GM21737 (cell line): ENCODE results near the gene FLT3LG.

ENCODE experiments used
- ATAC-seq: cut with Tn5 transposase; IDR thresholded peaks from one replicate; pipeline ENCODE4 v1.9.1; 2021; ENCODE audit warnings: mild to moderate bottlenecking, moderate library complexity; ENCODE audit not compliant: unreplicated experiment

Gene FLT3LG

DNA sequence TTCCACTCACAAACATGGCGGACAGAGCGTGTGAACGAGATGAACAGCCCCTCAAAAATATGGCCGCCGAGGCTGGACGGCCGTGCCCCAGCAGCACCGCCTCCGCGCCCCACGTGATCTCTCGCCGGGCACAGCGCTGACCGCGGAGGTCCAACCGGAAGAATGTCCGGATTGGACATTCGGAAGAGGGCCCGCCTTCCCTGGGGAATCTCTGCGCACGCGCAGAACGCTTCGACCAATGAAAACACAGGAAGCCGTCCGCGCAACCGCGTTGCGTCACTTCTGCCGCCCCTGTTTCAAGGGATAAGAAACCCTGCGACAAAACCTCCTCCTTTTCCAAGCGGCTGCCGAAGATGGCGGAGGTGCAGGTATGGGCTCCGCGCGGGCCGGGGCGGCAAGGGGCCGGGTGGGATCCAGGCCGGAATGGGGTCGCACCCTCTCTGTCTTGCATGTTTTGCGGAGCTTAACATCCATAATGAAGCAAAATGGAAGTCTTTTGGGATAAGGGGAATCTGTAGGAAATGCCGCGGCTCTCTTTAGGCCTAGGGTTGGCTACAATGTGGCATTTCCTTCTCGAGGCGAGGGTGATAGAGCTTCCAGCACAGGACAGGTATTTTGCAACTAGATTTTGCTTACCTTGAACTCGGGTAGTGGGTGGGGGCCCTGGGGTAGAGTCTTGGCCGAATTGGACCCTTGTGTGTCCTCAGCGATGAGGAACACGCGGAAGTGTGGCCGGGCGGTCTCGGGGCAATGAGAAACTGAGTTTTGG is 13.4 kb downstream of the FLT3LG start, which contains the start of gene RPL13A:
Gene RPL13A, plus strand, starts transcription at position 332 of the 769 bp plus-strand sequence. Its CDS starts 22 bp downstream, at position 354.
- peak; percentile 89 for ATAC-seq

DNA sequence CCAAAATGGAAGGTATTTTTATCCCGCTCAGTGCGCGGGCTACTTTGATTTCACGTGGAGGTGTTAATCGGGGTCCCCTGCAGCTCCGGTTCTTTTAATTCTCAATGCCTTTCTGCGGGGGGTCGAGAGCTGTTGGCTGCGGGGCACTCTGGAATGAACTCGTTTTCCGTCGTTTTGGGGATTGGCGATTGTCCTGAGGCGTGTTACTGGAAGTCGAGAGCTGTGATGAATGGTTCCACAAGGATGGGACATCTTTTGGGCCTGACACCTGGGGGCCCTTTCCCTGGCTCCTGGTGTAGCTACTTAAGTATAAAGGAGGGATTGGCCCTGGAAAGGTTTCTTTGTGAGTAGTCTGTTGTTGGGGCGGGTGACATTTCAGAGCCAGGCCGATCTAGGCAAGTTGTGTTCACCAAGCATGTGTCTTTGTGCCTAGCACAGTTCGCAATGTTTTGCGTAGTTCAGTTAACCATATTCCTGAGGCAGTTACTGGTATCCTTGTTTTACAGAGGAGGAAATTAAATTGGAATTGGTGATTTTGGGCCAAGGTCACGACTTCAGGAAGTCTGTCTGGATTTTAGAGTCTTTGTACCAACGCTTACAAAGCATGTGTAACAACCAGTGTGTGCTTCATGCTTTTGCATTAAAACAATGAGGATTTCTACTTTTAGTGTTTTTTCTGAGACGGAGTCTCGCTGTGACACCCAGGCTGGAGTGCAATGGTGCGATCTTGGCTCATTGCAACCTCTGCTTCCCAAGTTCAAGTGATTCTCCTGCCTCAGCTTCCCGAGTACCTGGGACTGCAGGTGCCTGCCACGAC is 14.2 kb downstream of the FLT3LG start:
- no peak for ATAC-seq

DNA sequence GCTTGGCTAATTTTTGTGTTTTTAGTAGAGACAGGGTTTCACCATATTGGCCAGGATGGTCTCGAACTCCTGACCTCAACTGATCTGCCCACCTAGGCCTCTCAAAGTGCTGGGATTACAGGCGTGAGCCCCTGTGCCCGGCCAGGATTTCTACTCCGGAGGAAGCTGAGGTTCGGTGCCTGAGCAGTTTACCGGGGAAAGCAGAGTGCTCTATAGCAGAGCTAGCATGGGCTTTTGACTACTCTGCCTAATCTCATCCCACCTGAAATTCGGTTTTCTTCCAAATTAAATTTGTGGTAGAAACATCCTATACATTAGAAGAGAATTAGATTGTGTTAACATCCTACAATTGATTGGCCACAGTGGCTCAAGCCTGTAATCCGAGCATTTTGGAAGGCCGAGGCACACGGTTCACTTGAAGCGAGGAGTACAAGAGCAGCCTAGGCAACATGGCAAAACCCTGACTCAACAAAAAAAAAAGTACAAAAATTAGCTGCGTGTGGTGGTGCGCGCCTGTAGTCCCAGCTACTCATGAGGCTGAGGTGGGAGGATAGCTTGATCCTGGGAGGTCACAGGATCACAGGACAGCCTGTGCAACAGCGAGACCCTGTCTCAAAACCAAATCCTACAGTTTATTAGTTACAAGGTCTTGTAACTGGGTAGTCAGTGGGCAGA is 15.0 kb downstream of the FLT3LG start:
- no peak for ATAC-seq

- no peak for ATAC-seq
Observed at GRCh38 chr19:49489601-49490167, 15.7 kb downstream of the FLT3LG start.

DNA sequence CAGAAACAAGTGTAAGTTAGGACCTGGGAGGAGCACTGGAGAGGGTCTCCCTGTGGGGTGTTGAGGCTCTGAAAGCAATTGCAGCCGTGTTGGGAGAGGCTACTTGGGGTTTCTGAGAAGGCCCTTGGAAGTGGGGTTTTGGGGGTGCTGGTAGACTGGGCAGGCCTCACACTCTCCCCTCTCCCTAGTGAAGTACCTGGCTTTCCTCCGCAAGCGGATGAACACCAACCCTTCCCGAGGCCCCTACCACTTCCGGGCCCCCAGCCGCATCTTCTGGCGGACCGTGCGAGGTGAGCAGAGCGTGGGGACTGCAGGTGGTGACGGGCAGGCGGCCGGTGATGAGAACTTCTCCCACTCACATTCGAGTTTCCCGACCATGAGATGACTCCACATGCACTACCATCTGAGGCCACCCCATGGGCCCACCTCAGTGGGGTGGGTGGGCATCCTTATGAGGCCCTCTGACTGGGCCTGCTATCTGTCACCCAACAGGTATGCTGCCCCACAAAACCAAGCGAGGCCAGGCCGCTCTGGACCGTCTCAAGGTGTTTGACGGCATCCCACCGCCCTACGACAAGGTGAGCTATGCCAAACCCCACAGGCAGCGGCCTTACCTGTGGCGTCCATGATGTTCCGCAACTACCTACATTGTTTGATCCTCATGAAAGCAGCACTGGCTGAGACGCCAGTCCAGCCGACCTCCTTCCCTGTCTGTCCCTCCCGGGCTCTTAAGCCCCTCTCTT is 16.4 kb downstream of the FLT3LG start:
- no peak for ATAC-seq

DNA sequence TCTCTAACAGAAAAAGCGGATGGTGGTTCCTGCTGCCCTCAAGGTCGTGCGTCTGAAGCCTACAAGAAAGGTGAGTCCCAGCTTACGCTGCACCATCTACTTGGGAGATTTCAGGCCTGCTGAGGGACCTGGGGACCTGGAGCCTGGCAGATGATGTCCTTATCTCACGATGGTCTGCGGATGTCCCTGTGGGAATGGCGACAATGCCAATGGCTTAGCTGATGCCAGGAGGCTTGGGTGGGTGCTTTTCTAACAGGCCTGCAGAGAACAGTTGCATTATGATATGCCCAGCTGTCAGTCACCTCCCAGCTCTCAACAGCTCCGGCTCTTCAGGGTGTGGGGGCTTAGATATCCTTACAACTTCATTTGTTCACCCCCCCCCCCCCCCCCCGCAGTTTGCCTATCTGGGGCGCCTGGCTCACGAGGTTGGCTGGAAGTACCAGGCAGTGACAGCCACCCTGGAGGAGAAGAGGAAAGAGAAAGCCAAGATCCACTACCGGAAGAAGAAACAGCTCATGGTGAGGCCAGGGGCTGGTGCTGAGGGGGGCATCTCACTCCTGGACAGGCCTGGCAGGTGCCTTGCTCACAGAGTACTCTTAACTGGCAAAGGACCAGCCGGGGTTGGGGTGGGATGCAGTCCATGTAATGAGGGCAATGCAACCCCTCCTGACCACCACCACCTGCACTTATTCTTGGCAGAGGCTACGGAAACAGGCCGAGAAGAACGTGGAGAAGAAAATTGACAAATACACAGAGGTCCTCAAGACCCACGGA is 17.2 kb downstream of the FLT3LG start:
- ATAC-seq = no peak

GRCh38 chr19:49491804-49492572 is 18.0 kb downstream of the FLT3LG start:
- ATAC-seq = no peak

- no peak for ATAC-seq
Observed at GRCh38 chr19:49492573-49493405, 18.8 kb downstream of the FLT3LG start.

DNA sequence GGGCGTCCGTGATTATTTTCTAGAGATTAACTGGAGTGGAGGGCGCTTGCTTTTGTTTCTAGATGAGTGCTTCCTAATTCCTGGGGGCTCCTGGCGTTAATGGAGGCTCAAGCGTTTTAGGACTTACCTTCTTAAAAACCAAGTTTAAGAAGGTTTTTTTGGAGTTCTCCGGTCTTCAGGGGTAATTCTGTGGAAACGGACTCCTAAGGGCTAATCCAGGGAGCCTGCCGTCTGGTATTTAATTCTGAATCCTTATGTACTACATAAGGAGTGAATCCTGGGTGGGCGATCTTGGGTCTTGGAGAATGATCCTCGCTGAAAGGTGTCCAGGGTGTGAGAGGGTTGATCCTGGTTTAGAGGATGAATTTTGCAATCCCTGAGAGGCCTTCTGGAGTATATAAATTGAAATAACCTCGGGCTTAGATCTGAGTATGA is 22.6 kb downstream of the FLT3LG start:
- no peak for ATAC-seq

DNA sequence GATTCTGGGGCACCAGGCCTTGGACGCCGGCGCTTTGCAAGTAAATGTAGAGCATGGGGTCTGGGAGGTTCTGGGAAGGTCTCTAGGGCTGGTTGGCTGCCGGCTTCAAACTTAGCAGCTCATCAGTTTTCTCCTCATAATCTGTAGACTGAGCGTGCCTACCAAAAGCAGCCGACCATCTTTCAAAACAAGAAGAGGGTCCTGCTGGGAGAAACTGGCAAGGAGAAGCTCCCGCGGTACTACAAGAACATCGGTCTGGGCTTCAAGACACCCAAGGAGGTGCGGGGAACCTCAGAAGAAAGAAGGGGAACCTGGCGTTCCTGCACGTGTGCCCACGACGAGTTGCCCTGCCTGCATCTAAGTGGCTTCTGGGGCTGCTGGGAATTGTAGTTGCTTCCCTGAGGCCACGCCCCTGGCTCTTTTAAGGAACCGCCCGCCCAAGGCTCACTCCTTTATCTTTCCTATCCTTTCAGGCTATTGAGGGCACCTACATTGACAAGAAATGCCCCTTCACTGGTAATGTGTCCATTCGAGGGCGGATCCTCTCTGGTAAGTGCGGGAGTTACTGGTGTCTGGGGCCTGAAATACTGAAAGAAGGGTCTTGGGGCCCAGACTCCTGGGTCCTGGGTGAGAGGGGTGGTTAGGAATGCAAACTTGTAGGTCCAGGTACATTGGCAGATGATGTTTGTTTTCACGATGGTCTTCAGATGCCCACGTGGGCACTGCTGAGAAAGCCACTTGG is 23.2 kb downstream of the FLT3LG start:
- ATAC-seq = no peak

DNA sequence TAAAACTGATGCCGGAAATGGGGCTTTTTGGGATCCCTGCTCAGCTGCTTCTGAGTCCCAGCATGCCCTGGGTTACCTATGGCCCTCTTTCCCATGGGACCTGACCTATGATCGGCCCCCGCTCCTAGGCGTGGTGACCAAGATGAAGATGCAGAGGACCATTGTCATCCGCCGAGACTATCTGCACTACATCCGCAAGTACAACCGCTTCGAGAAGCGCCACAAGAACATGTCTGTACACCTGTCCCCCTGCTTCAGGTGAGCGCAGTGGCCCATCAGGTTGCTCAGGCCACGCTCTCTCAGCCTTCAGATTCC is 23.7 kb downstream of the FLT3LG start:
- no peak for ATAC-seq

GRCh38 chr19:49498475-49498874 is 24.5 kb downstream of the FLT3LG start:
- no peak for ATAC-seq

DNA sequence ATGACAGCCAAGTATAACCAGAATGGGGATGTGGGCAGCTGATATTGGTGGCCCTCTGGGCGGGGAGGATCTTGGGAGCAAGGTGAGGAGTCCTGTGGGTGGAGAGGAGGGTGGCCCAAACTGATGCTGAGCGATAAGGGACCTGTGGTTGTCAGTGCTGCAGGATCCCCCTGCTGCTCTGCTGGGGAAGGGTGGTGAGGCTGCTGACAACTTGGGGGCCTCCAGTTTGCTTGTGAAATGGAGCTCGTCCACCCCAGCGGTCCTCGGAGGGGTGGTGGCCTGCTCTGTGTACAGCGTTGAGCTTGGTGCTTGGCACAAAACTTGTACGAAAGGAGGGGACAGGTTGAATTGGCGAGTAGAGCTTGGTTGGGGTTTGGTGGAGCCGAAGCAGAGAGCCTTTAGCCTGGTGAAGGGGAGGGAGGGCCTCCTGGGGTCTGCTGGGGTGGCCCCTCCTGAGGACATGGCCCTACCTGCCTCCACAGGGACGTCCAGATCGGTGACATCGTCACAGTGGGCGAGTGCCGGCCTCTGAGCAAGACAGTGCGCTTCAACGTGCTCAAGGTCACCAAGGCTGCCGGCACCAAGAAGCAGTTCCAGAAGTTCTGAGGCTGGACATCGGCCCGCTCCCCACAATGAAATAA is 25.1 kb downstream of the FLT3LG start:
- ATAC-seq = no peak

- ATAC-seq = no peak
Observed at GRCh38 chr19:49502866-49503581, 29.0 kb downstream of the FLT3LG start.

DNA sequence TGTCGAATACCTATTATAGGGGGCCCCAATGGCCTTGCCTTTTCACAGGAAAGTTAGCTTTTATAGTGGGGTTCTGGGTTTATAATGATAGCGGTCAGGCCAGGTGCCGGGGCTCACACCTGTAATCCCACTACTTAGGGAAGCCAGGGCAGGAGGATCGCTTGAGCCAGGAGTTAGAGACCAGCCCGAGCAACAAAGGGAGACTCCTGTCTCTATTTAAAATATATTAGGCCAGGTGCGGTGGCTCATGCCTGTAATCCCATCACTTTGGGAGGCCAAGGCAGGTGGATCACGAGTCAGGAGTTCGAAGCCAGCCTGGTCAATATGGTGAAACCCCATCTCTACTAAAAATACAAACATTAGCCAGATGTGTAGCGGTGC is 29.6 kb downstream of the FLT3LG start:
- no peak for ATAC-seq

DNA sequence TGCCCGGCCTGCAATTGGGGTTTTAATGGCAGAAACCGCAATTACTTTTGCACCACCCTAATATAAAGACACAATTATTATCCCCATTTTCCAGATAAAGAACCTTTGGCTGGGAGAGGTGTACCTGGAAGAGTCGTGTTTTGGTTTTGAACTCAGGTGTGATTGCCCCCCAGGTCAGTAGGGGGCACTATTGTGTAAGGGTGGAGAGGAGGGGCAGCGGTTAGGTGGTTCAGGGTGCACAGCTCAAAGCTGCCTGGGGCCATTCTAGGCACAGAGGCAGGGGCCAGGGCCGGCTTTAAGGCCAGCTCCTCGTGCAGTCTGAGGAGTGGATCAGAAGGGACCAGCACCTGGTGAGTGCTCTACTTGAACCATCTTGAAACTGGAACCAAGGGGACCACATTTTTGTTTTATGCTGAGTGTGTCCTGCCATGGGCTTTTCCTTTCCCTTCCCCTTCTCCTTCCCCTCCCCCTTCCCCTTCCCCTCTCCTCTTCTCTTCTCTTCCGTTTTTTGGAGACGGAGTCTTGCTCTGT is 32.6 kb downstream of the FLT3LG start:
- ATAC-seq = no peak
